HFF-Myc (cell line): ENCODE measurements around the gene TTC27.
"Not testable (repeated sequence)": the region's sequence is repeated elsewhere in the genome, so short reads cannot be mapped to it uniquely, and the experiment has no call there.

Experiments used
- DNase-seq: peaks from one replicate; pipeline ENCODE4 v3.0.0-alpha.2; 2011; ENCODE audit warnings: low read depth; ENCODE audit errors: extremely low read depth
- H3K4me3 ChIP-seq: replicated peaks from 2 replicates; pipeline ENCODE4 v1.5.1; 2011; ENCODE audit warnings: low read depth, mild to moderate bottlenecking, control low read depth, low read length
- CTCF ChIP-seq: IDR thresholded peaks from 2 replicates; pipeline ENCODE4 v1.5.1; 2012; ENCODE audit warnings: mild to moderate bottlenecking, low read depth, low read length, control low read depth; ENCODE audit errors: missing control alignments

TTC27 gene

GRCh38 chr2:32721376-32721775 lies 93.5 kb downstream of the TTC27 start:
- H3K4me3 ChIP-seq = no peak overlapping the region
- no peak for TF ChIP-seq CTCF
- DNase-seq = no peak

- no peak for TF ChIP-seq CTCF
- no peak for DNase-seq
- H3K4me3 ChIP-seq = no peak overlapping the region
These were observed 95.7 kb downstream of the TTC27 start for GRCh38 chr2:32723467-32724079.

GRCh38 chr2:32726678-32727077 lies 98.8 kb downstream of the TTC27 start:
- DNase-seq, H3K4me3 ChIP-seq: not testable (repeated sequence)

- no peak for DNase-seq
- no peak for TF ChIP-seq CTCF
- H3K4me3 ChIP-seq = no peak overlapping the region
These were observed 99.3 kb downstream of the TTC27 start for GRCh38 chr2:32727157-32727556.

- not testable (repeated sequence) for H3K4me3 ChIP-seq, DNase-seq
These were observed 103.1 kb downstream of the TTC27 start for GRCh38 chr2:32730958-32731357.

- no peak for DNase-seq
- no peak for TF ChIP-seq CTCF
- no peak overlapping the region for H3K4me3 ChIP-seq
These were observed 104.3 kb downstream of the TTC27 start for GRCh38 chr2:32732120-32732519.

GRCh38 chr2:32732912-32733472 lies 105.1 kb downstream of the TTC27 start:
- TF ChIP-seq CTCF = no peak
- H3K4me3 ChIP-seq = no peak overlapping the region
- DNase-seq = no peak

GRCh38 chr2:32735348-32735747 lies 107.5 kb downstream of the TTC27 start:
- TF ChIP-seq CTCF = no peak
- H3K4me3 ChIP-seq = no peak overlapping the region
- no peak for DNase-seq
